KMS-11 (cell line): Measurements from ENCODE around the gene HS6ST3.

Experiments used
- H2AFZ ChIP-seq: fragments of 200-600 bp; sonication (generic); 2 replicates; pipeline ENCODE4 v1.6.1; 2016; ENCODE audit warnings: antibody characterized with exemption, mixed run types, low read depth
- H3K27ac ChIP-seq: fragments of 200-600 bp; sonication (generic); 2 replicates; pipeline ENCODE4 v1.6.1; 2016; ENCODE audit warnings: mild to moderate bottlenecking, mixed run types
- H3K27me3 ChIP-seq: fragments of 200-600 bp; sonication (generic); 2 replicates; pipeline ENCODE4 v1.6.1; 2017; ENCODE audit warnings: mild to moderate bottlenecking, low read depth, mixed run types, moderate library complexity; ENCODE audit not compliant: insufficient read depth
- H3K36me3 ChIP-seq: fragments of 200-600 bp; sonication (generic); 2 replicates; pipeline ENCODE4 v1.6.1; 2017; ENCODE audit warnings: mild to moderate bottlenecking, mixed run types; ENCODE audit not compliant: insufficient read depth
- H3K4me1 ChIP-seq: fragments of 200-600 bp; sonication (generic); 2 replicates; pipeline ENCODE4 v1.6.1; 2016; ENCODE audit warnings: mild to moderate bottlenecking, low read depth, mixed run types; ENCODE audit not compliant: poor library complexity, severe bottlenecking
- H3K4me2 ChIP-seq: fragments of 200-600 bp; sonication (generic); 2 replicates; pipeline ENCODE4 v1.7.0; 2016; ENCODE audit warnings: mild to moderate bottlenecking, mixed run types
- H3K4me3 ChIP-seq: fragments of 200-600 bp; sonication (generic); IDR thresholded peaks from 2 replicates; pipeline ENCODE4 v1.6.1; 2017; ENCODE audit warnings: low read depth, low read length, mixed read lengths; ENCODE audit not compliant: insufficient read depth
- H3K79me2 ChIP-seq: fragments of 200-600 bp; sonication (generic); 2 replicates; pipeline ENCODE4 v1.6.1; 2016; ENCODE audit warnings: low read depth, mixed run types; ENCODE audit not compliant: insufficient read depth
- H3K9ac ChIP-seq: fragments of 200-600 bp; sonication (generic); 2 replicates; pipeline ENCODE4 v1.6.1; 2016; ENCODE audit warnings: mild to moderate bottlenecking, mixed run types
- H4K20me1 ChIP-seq: fragments of 200-600 bp; sonication (generic); 2 replicates; pipeline ENCODE4 v1.6.1; 2016; ENCODE audit warnings: mild to moderate bottlenecking, mixed run types; ENCODE audit not compliant: insufficient read depth
- CTCF ChIP-seq: fragments of 200-600 bp; sonication (generic); conservative IDR thresholded peaks from 2 replicates; pipeline ENCODE4 v1.6.1; 2017; ENCODE audit warnings: low read depth, mild to moderate bottlenecking, antibody characterized with exemption, low read length, moderate library complexity, mixed read lengths

HS6ST3 gene

GRCh38 chr13:96449920-96450319, 360.0 kb downstream of the HS6ST3 start:
- no peaks in the 10 kb centered on the region for H3K27me3 ChIP-seq
- TF ChIP-seq CTCF: no peak
- no peaks in the 10 kb centered on the region for H3K79me2 ChIP-seq
- H2AFZ ChIP-seq: no peak overlapping the region
- no peak overlapping the region for H3K9ac ChIP-seq
- H4K20me1 ChIP-seq: no peaks in the 10 kb centered on the region
- H3K4me1 ChIP-seq: peaks cover 6% of the 10 kb centered on the region
- H3K4me2 ChIP-seq: no peak overlapping the region
- no peak overlapping the region for H3K27ac ChIP-seq
- no peaks in the 10 kb centered on the region for H3K36me3 ChIP-seq
- H3K4me3 ChIP-seq: no peak overlapping the region

GRCh38 chr13:96450326-96451020, 360.6 kb downstream of the HS6ST3 start:
- Histone ChIP-seq H3K27ac (no peak overlapping the region), H3K79me2 (no peaks in the 10 kb centered on the region), H3K27me3 (no peaks in the 10 kb centered on the region), H2AFZ (no peak overlapping the region), H3K4me3 (no peak overlapping the region), H3K4me2 (no peak overlapping the region), H3K9ac (no peak overlapping the region), H4K20me1 (no peaks in the 10 kb centered on the region), H3K4me1 (peaks cover under 1% of the 10 kb centered on the region), H3K36me3 (no peaks in the 10 kb centered on the region)
- no peak for TF ChIP-seq CTCF

GRCh38 chr13:96454466-96454865, 364.6 kb downstream of the HS6ST3 start:
- Histone ChIP-seq H3K79me2 (no peaks in the 10 kb centered on the region), H3K27ac (no peak overlapping the region), H3K9ac (no peak overlapping the region), H3K36me3 (no peaks in the 10 kb centered on the region), H3K27me3 (no peaks in the 10 kb centered on the region), H3K4me2 (no peak overlapping the region), H4K20me1 (no peaks in the 10 kb centered on the region), H3K4me1 (no peaks in the 10 kb centered on the region), H2AFZ (no peak overlapping the region), H3K4me3 (no peak overlapping the region)
- no peak for TF ChIP-seq CTCF

- Histone ChIP-seq H4K20me1 (no peaks in the 10 kb centered on the region), H3K9ac (no peak overlapping the region), H3K79me2 (no peaks in the 10 kb centered on the region), H3K4me1 (peaks cover 11% of the 10 kb centered on the region), H3K36me3 (no peaks in the 10 kb centered on the region), H3K27me3 (no peaks in the 10 kb centered on the region), H3K27ac (no peak overlapping the region), H3K4me2 (no peak overlapping the region), H2AFZ (no peak overlapping the region), H3K4me3 (no peak overlapping the region)
- TF ChIP-seq CTCF: no peak
These were observed 370.7 kb downstream of the HS6ST3 start for GRCh38 chr13:96460609-96461008.
